Activated CD4-positive, alpha-beta T cell treated with anti-CD3 and anti-CD28 coated beads for 48 hours (primary cell): ENCODE measurements around the gene SYTL3.

Source experiments
- DNase-seq: peaks from one replicate; pipeline ENCODE4 v3.0.0-alpha.2; 2020

The SYTL3 gene

DNA sequence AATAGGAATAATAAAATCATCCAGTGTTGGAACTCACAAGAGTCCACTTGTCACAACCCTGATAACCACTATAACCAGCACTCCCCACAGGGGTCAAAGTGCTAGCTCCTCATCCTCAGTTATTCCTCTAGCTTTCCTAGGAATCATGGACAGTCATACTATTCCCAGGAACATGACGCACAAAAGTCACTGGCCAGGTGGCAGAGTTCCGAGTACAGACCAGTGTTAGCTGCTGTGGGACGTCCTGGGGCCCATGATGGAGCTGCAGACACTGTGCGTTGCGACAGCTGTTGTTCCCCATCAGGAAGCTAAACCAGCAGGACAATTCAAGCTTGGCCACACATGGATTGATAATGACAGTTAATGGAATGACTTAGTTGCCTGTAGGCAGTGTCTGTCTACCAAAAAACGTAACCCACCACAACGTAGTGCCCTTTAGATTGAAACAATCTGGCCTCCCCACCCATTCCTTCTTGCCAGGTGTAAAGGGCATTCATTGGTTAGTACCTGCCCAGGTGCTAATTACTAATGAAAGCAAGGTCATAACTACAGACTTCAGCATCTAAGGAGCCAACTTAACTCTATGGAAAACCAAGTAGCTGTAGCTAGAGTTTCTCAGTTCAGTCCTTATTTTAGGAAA is 151.9 kb downstream of the SYTL3 start:
- no peak for DNase-seq

DNA sequence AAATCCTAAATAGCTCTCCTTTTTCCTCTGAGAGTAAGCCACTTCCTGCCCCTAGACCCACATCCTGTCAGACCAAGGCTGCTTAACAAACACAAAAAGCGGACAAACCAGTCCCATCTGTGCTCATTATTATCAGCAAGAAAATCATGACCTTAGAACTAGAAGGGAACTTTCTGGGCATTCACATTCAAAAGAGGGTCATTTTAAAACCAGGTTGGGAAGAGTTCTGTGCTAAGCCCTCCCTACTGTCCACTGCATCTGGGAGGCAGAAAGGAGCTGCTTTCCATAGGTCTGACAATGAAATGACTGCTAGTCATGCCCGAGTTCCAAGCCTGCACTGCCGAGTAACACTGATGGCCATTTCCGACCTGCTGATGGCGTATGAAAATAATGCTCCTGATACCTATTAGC is 153.9 kb downstream of the SYTL3 start:
- no peak for DNase-seq

DNA sequence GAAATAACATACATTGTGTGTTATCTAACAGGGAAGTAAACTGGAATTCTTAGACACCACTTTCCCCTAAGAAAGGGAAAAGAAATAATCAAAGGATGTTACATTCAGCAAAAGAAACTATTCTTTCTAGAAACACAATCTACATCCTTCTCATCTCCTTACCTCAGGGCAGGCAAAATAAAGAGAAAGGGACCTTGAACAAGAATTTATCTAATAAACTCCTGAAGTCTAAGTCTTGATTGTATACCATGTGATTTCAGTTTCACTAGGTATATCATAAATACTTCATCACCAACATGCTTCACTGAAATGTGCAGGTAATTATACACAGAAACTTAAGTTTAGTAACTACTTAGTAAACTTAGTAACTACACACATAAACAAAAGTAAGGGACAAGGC is 154.4 kb downstream of the SYTL3 start:
- no peak for DNase-seq

DNA sequence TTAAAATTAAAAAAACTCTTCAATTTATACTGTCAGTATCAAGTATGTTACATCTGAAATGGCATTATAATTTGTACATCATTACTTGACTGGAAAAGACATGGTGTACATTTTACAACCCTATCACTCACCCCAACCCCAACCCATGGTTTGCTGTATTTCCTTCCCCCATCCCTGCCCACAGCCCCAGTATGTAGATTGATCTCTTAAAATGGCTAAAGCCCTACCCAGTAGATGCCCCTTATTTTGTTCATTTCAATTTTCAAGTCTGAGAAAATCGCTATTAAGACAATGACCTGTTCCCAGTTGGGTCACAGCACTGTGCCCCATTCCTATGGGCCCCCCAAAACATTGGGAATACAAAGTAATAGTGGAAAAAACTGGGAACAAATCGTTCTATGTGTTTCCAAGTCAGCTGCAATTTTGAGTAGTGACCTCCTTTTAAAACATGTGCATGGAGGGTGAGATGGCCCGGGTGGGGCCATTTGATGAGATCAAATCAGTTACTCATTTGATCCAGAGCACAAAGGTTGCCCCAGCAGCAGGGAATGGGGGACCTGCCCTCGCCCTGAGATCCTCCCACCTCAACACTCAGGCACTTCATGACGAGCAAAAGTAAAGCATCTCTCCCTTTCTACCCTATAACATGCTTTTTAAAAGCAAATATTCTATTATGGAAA is 156.0 kb downstream of the SYTL3 start:
- DNase-seq: no peak

DNA sequence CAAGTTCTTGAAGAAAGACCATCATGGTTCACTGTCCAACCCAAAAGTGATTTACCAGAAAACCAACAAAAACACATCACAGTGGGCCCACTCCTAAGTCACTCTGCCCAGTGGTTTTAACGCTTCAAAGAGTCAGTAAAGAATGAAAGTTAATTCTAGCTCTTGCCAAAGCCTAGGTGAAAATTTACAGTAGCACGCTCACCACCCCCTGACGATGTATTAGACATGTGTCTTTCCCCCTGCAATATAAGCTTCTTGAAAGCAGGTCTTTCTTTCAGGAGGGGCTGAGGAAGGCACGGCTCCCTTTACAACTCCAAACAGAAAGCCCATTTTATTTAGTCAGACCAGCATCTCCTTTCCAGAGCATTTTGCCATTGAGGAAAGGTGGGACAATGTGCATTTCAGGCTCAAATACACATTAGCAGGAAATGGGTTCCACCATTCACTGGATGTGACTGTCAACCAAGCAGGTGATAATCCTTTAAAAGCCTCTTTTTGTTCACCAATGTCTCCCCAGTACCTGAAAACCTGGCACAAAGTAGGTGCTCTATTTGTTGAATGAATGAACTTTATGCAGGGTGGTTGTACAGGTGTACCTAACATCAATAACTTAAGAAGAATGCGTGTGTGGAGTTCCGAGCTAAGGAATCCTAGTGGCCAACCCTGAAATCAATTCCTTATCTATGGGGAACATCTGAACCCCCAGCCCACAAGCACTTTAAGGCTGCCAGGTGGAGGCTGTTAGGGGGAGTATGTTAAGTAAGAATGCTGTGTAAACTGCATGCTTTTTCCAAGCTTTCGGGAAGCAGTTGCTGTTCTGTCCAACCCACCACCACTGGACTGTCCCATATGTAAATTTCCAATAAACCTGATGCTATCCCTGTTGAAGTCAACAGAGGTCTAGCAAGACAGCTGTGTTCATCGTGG is 157.9 kb downstream of the SYTL3 start:
- no peak for DNase-seq

DNA sequence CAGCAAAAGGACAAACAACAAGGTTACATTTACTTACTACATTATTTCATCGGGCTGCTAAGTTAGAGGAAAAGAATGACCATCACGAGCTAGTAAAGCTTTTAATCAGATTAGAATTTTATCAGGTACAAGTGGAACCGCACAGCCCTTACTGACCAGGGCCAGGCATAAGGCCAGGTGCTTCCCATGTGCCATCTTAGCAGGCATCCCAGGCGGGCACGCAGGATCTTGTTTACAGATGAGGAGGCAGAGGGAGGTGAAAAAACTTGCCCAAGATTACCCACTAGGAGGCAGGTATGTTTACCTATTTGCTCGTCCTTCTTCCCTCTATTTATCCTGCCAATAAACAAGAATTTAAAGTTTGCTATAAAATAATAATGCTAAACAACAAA is 158.6 kb downstream of the SYTL3 start:
- DNase-seq: no peak

DNA sequence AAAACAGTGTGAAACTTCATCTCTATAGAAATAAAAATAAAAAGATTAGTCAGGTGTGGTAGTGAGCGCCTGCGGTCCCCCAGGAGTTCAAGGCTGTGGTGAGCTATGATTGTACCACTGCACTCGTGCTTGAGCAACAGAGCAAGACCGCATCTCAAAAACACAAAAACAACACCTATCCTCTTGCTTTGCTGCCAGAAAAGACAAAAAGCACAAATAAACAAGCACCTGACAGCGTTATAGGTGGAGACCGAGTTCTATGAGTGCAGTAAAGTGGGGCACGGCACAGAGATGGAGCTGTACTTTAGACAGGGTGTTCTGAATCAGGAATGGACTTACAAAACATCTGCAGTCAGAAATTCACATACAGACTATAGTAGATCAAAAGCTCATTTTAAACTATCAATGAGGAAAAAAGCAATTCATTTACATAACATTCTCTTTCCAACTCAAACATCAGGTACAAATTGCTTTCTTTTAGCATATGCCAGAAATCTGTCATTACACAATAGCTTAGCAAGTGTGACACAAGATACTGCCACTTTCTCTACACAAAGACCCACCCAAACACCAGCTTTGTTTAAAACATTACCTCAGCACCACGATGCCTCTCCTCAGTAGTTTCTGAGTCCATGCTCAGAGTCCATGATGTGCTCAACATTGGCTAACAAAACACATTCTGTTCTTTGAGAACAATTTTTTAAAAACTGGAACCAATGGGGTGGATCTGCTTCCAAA is 159.3 kb downstream of the SYTL3 start:
- DNase-seq: no peak

DNA sequence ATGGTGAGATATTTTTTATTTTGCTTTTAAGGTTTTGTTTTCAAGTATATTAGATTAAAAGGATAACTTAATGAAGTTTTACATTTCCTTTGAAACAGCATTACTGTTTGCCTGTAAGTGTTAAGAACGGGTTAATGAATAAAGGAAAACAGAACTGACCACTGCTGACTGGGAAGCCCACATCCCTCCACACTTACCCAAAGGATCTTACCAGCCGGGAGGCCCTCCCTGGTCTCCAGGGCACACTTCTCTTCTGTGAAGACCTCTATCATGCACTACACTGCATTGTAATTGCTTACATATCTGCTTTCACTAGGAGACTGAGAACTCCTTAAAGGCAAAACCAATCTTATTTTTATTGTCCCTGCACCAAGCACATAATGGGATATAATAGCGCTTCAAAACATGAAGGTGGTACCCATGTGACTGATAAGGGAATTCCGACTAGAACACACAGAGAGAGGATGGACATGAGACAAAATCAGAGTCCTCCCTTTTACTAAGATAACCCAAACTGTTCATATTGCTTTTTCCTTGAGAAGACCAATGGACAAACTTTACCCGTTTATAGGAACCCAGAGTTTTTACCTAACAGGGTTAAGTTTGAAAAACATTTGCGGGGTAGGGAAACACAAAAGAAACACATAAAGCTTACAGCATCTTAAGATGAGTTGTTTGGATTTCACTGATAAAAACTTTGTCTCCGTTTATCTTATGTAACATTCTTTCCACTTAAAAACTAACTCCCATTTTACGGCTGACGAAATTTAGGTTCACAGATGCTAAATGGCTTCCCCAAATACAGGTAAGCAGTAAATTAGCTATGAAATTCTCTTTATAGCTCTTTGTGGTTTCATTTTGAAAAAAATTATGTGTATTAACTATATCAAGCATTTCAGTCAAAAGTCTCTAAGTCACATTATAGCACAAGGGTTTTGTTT is 160.6 kb downstream of the SYTL3 start:
- DNase-seq: no peak

DNA sequence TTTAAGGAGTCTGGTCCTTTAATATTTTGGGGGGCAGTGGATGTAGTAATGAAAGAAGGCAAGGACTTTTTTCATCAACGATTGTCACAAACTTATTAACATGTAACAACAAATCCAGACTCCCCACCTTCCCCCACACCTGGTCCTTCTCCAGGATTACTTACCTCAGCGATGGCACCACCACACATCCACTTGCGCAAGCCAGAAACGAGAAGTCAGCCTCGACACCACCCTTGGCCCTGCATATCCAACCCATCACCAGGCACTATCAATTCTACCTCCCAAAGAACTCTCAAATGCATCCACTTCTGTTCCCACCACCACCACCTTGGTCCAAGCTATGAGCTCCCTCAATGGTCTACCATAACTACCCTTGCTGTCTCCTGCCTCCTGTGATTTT is 162.8 kb downstream of the SYTL3 start:
- DNase-seq: no peak

DNA sequence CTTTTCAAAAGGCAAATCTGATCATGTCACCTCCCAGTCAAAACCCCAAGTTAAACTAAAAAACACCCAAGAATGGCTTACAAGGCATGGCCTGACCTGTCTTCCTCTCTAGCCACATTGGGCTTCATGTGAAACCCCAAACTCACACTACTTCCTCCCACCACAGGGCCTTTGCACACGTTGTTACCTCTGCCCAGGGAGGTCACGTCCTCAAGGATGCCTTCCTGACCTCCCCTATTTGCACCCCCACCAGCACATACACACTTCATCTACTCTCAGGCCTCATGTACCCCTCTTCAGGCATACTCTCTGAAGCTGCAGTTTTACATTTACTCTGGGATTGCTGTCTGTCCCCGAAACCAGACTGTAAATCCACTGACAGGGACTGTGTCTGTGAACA is 163.2 kb downstream of the SYTL3 start:
- DNase-seq: no peak
